ENCODE data around the gene MT1B.

Gene MT1B

DNA sequence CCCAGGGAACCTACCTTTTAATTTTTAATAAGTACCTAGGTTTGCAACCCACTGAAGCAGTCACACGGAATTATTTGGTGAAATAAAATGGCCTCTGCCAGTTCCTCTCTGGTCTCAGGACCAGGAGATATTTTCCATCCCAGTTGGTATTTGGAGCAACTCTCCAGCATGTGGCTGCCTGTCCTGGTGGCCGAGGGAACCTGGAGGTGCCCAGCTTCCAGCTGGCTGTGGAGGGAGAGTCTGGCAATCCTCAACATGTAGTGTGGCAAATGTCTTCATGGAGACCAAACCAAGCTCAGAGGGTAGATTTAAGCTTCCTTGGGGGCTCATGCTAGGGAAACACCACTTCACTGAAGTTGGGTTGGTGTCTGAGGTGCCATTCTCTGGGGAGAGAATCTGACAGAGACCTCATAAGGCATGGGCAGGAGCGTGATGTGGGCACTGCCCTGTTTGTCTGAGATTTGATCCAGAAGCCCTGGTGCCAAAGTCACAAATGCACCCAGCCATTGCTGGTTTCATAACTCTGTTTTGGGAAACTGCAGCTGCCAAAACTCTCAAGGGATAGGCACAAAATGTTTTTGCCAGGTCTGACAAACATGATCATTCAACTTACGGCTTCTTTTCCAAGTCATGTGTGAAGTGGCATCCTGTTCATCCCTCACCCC lies 33.4 kb downstream of the MT1B start:
- no peak for DNase-seq (ENCODE audit: low read depth)

GRCh38 chr16:56686758-56687157 lies 35.1 kb downstream of the MT1B start:
- DNase-seq (ENCODE audit: low read depth), result no peak

GRCh38 chr16:56688762-56689161 lies 37.1 kb downstream of the MT1B start:
- DNase-seq (ENCODE audit: low read depth), result no peak

DNA sequence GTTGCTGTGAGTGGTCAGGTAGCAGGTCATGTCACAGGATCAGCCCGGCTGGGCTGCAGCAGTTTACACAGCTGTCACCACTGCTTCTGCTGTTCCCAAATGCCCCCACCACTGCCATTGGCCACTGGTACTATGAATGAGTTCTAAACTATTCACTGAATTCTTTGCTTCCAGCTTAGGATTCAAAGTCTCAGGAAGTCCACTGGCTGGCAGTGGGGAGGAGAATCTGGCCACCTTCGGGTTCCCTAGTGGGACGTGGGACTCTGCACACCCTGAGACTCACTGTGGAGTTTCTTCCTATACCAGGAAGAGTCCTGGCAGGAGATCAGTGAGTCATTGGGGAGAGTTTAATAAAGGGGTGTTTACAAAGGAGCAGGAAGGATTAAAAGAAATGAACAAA lies 37.5 kb downstream of the MT1B start:
- DNase-seq (ENCODE audit: low read depth), result no peak

DNA sequence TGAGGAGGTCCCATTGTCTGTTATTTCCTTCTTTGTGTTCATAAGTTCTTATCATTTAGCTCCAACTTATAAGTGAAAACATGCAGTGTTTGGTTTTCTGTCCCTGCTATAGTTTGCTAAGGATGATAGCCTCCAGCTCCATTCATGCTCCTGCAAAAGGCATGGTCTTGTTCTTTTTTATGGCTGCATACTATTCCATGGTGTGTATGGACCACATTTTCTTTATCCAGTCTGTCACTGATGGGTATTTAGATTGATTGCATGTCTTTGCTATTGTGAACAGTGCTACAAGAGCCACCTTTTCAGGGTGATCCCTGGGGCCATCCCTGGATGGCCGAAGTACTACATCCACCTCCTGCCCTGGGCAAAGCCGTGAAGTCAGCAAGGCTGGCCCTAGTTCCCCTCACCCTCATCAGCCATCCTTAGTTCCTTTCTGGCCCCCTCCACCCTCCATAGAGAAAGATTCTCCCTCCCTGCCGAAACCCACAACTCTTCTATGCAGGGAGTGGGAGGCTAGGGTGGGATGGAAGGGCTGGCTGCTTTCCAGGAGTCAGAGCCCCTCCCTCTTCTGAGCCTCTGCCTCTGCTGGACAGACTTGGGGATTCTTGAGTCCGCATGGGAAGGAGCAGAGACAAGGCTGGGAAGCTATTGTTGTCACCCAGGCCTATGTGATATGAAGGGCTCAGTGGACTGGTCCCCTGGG lies 38.9 kb downstream of the MT1B start:
- no peak for DNase-seq (ENCODE audit: low read depth)

DNA sequence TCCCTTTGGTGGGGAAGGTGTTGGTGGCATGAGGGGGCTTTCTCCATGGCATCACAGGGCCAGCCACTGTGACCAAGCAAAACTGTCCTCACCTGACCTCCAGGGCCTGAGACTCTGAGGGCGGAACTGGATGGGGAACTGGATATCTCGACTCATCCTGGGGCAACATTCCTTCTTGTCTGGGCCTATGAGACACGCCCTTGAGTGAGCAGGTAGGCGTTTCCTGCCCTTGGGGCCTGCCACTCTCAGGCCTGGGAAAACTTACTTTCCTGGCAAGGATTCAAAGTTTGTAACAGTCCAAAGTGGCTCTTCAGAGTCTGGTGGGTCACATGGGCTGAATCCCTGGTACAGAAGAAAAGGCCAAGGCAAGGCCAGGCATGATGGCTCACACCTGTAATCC lies 40.2 kb downstream of the MT1B start:
- DNase-seq (ENCODE audit: low read depth), result no peak

DNA sequence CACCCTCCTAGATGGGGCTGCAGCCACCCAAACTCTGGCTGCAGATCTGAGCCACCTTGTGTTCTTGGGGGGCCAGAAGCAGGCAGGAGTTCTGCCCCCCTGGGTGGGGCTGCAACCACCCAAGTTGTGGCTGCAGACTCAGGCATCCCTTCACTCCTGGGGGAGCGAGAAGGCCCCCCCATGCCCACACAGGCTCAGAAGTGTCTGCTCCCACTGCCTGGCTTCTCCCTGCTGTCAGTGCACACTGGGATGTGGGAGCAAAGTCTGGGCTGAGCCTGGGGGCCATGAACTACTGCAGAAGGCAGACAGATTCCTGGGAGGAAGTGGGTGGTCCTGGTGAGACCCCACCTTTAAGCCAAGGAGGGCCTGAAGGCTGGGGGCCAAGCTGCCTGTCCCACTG lies 43.6 kb downstream of the MT1B start:
- DNase-seq (ENCODE audit: low read depth), result no peak

DNA sequence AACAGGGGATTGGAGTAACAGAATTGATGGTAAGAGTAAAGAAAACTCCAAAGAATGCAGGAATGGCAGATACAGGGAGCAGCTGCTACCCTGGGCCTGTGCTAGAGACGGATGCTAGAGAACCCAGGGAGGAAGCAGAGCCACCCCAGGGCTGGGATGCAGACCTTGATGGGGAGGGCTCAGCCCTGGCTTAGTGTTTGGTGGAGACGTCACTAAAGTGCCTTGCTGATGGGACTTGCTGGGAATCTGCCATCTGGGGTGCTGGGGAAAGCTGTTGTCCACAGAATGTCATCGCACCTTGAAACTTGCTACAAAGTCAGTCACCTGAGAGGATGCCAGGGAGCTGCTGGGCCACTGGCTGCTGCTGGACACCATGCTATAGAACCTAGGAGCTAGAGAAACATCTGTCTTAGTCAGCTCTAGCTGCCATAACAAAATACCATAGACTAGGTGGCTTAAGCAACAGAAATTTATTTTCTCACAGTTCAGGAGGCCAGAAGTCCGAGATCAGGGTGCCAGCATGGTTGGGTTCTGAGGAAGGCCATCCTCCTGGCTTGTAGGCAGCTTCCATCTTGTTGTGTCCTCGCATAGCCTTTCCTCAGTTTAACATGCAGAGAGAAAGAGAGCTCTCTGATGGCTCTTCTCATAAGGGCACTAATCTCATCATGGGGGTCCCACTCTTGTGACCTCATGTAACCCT lies 45.9 kb downstream of the MT1B start:
- no peak for DNase-seq (ENCODE audit: low read depth)

DNA sequence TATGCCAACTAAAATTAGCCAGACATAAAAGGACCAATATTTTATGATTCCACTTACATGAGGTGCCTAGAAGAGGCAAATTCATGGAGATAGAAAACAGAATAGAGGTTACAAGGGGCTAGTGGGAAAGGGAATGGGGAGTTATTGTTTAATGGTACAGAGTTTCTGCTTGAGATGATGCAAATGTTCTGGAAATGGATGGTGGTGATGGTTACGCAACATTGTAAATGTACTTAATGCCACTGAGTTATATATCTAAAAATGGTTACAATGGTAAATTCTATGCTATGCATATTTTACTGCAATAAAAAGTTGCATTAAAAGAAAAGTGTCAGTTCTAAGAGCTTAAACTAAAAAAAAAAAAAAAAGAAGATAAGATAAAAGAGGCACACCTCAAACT lies 48.5 kb downstream of the MT1B start:
- no peak for DNase-seq (ENCODE audit: low read depth)

- no peak for DNase-seq (ENCODE audit: low read depth)
Measured at GRCh38 chr16:56700631-56701030, 48.9 kb downstream of the MT1B start.

DNA sequence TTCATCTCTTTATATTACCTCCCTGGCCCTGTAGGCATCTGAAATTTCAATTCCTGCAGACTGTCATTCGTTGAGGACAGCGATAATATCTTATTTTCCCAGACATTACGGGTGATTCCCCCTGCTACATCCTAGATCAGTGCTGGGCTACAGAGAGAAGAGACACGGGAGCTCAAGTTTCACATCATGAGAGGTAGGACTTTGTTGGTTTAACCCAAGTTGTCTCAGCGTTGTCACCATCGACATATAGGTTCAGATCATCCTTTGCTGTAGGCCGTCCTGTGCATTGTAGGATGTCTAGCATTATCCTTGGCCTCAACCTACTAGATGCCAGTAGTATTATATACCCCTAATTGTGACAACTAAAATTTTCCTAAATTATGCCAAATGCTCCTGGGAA lies 49.8 kb downstream of the MT1B start:
- no peak for DNase-seq (ENCODE audit: low read depth)
